ENCODE measurements around the gene PALM3.

DNA sequence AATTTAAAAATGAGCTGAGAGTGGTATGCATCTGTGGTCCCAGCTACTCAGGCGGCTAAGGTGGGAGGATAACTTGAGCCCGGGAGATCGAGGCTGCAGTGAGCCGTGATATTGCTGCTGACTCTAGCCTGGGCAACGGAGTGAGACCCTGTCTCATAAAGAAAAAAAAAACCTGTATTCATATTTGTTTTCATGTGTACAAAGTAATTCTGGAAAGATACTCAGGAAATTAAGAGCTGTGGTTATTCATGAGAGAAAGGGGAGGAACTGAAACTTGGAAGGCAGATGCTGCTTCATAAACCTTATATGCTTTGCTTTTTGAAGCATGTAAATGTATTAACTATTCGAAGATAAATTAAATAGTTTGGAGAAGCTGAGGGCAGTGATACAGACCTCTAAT is 42.8 kb downstream of the PALM3 start:
- no peak for TF ChIP-seq FOXA1 (IDR thresholded peaks at IDR 0.05)
- no peak for TF ChIP-seq CTBP1 (IDR thresholded peaks at IDR 0.05; ENCODE audit: borderline replicate concordance)
- no peak for TF ChIP-seq FOXK2 (IDR thresholded peaks at IDR 0.05)
- TF ChIP-seq TARDBP (IDR thresholded peaks at IDR 0.05) = no peak
- no peak for TF ChIP-seq SP1 (IDR thresholded peaks at IDR 0.05)
- no peak for TF ChIP-seq NFRKB (IDR thresholded peaks at IDR 0.05)
- no peak for TF ChIP-seq SUZ12 (IDR thresholded peaks at IDR 0.05)
- no peak for TF ChIP-seq HDGF (IDR thresholded peaks at IDR 0.05; ENCODE audit: borderline replicate concordance)
- TF ChIP-seq LEF1 (IDR thresholded peaks at IDR 0.05; ENCODE audit: borderline replicate concordance) = no peak
- TF ChIP-seq ELF4 (IDR thresholded peaks at IDR 0.05) = no peak
- no peak for TF ChIP-seq BHLHE40 (IDR thresholded peaks at IDR 0.05; ENCODE audit: borderline replicate concordance)
- TF ChIP-seq FOXM1 (IDR thresholded peaks at IDR 0.05; ENCODE audit: borderline replicate concordance) = no peak
- TF ChIP-seq ARNT (IDR thresholded peaks at IDR 0.05) = no peak
- no peak for TF ChIP-seq L3MBTL2 (conservative IDR thresholded peaks at IDR 0.05)
